Activated CD4-positive, alpha-beta T cell treated with anti-CD3 and anti-CD28 coated beads, Interleukin-2, amount 10 ng/mL, durations not matched to agents 7 days and 5 days (primary cell): ENCODE measurements around the gene ZSCAN9. TPM values are rescaled to one million over a fixed set of nuclear protein-coding genes. Genes with fewer than 3 reads are reported as not detected.

Source experiments
- CTCF ChIA-PET: fragments of 350-600 bp; sonication (Branson Sonifier 250); formaldehyde crosslinking; loops from one replicate; lab custom pipeline; 2021; ENCODE audit warnings: antibody characterized with exemption; lab: Charles Lee
- POLR2A ChIA-PET: fragments of 350-600 bp; sonication (Branson Sonifier 250); formaldehyde crosslinking; loops from one replicate; lab custom pipeline; 2021; ENCODE audit warnings: antibody characterized with exemption; lab: Charles Lee
- DNase-seq: peaks from one replicate; pipeline ENCODE4 v3.0.0-alpha.2; 2020
- H3K27ac Mint-ChIP-seq: one replicate; pipeline ENCODE4 v1.8.0; 2021; ENCODE audit warnings: mild to moderate bottlenecking, moderate library complexity, mixed read lengths
- H3K27me3 Mint-ChIP-seq: one replicate; pipeline ENCODE4 v1.8.0; 2021; ENCODE audit warnings: mixed read lengths
- H3K36me3 Mint-ChIP-seq: one replicate; pipeline ENCODE4 v1.8.0; 2021; ENCODE audit warnings: low read depth, mixed read lengths
- H3K4me1 Mint-ChIP-seq: one replicate; pipeline ENCODE4 v1.8.0; 2021; ENCODE audit warnings: mixed read lengths
- H3K4me3 Mint-ChIP-seq: one replicate; pipeline ENCODE4 v1.8.0; 2021; ENCODE audit warnings: mild to moderate bottlenecking, moderate library complexity, mixed read lengths
- H3K9me3 Mint-ChIP-seq: one replicate; pipeline ENCODE4 v1.8.0; 2021; ENCODE audit warnings: mixed read lengths
- total RNA-seq, 2 experiments: library from RNA; stranded (reverse); gene quantifications; one replicate each; pipeline ENCODE4 v1.2.3, GENCODE V29; 2021

Gene ZSCAN9
- total RNA-seq = 1 to 10 TPM; 1.5 to 1.6 TPM

DNA sequence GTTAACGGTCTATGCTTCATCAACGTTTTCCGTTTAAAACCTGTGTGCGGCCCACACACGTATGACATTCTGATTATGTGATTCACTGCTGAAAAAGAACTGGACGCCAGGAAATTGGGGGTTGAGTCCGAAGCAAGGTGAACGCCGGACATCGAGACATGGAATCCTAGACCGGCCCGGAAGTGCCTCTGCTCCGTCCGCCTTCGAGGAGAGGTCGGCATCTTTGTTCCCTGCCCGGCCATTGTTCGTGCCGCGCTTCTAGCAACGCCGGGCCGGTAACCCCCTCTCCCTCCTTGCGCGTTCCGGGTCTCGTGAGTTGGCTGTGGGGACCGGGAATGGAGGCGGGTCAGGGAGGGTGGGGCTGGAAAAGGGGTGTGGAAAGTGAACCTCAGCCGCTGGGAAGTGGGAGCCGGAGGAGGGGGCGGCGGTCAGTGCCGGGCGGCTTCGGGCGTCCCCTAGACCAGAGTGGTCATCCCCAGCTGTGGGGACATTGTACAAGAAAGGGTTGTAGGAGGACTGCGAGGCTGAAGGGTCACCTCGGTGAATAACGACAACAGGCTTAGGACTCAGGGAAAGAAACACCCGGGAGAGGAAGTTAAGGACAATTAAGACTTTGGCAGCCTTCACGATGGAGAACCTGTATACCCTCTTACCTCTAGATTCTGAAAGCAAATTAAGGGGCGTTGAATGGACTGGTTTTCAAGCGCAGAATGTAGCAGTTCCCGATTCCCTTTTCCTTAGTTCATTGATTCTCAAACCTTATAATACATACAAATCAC lies at the start of gene ZSCAN9:
ZSCAN9 (plus strand) TSS at position 220 of the 779 bp plus-strand sequence. CDS start 1,810 bp downstream, outside the sequence.
- peak; percentile 25 for DNase-seq
- H3K9me3 Mint-ChIP-seq = no peaks in the 10 kb centered on the region
- ChIA-PET CTCF (no interaction called here), POLR2A (no interaction called here)
- peaks cover 42% of the 10 kb centered on the region for H3K27me3 Mint-ChIP-seq
- peaks cover 5% of the 10 kb centered on the region for H3K36me3 Mint-ChIP-seq
- H3K27ac Mint-ChIP-seq = peak within 1 kb of the TSS; percentile 81
- peaks cover 36% of the 10 kb centered on the region for H3K4me1 Mint-ChIP-seq
- peak within 1 kb of the TSS; percentile 79 for H3K4me3 Mint-ChIP-seq

DNA sequence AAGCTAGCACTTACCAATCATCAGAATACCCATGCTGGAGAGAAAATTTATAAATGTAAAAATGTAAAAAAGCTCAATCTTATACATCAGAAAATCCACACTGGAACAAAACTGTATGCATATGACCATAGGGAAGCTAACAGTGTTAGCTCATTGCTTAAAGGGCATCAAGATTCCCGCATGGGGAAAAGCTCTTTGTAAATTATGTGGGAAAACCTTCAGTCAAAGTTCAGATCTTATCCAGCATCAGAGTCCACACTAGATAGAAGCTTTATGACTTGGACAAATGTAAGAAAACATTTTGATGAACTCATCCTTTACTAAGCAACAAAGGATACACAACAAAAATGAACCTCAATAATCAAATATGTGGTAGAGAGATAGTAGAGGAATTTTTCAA lies 48.7 kb upstream of the ZSCAN9 start:
- Mint-ChIP-seq H3K27me3 (peaks cover 10% of the 10 kb centered on the region), H3K9me3 (peaks cover 8% of the 10 kb centered on the region), H3K27ac (no peak overlapping the region), H3K4me3 (no peak overlapping the region), H3K36me3 (no peaks in the 10 kb centered on the region), H3K4me1 (no peaks in the 10 kb centered on the region)
- ChIA-PET CTCF (interaction anchor here (1.2 kb wide), 1 partner anchor 347 kb away, joined by 3 read pairs; no protein-coding TSS in a partner anchor), POLR2A (no interaction called here)
- no peak for DNase-seq

DNA sequence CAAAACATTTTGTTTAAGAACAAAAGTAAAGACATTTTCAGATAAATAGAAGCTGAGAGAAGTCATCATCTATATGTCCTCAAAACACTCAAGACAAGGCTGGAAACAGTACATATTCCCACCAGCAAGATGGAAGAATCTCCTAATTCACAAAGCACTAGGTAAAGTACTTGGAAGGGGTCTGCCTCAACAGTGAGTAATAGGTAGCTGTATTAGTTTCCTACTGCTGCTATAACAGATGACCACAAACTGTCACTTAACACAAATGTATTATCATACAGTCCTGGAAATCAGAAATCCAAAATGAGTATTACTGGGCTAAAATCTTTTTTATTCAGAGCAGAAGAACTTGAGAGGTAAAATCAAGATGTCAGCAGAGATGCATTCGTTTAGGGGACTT lies 42.8 kb upstream of the ZSCAN9 start:
- ChIA-PET CTCF (no interaction called here), POLR2A (no interaction called here)
- no peak for DNase-seq
- H3K36me3 Mint-ChIP-seq = no peaks in the 10 kb centered on the region
- no peak overlapping the region for H3K27ac Mint-ChIP-seq
- no peak overlapping the region for H3K4me3 Mint-ChIP-seq
- H3K27me3 Mint-ChIP-seq = peaks cover 2% of the 10 kb centered on the region
- no peaks in the 10 kb centered on the region for H3K4me1 Mint-ChIP-seq
- H3K9me3 Mint-ChIP-seq = peaks cover 25% of the 10 kb centered on the region

DNA sequence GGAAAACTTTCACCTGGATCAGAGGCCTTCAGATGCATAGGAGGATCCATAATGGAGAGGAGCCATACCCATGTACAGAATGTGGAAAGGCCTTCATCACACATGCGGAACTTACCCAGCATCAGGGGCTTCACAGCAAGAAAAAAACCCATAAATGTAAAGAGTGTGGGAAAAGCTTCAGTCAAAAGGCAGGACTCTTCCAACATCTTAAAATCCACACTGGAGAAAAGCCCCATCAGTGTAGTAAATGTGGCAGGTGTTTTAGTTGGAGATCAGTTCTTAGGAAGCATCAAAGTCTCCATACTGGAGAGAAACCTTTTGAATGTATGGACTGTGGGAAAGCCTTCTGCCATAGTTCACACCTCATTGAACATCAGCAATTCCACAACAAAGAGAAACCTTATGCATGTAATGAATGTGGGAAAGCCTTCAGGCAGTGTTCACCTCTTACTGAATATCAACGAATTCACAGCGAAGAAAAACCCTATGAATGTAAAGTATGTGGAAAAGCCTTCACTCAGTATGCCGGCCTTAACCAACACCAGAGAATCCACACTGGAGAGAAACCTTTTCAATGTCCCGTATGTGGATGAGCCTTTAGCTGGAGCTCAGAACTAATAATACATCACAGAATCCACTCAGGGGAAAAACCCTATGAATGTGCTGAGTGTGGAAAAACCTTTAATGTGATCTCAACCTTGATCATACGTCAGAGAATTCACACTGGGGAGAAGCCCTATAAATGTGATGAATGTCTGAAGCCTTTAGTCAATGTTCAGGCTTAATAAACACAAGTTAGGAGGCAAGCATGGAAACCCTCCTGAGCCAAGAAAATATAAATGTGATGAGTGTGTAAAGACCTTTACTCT lies 36.7 kb upstream of the ZSCAN9 start:
- POLR2A ChIA-PET = no interaction called here
- CTCF ChIA-PET = no interaction called here
- H3K27ac Mint-ChIP-seq = no peak overlapping the region
- peaks cover 6% of the 10 kb centered on the region for H3K36me3 Mint-ChIP-seq
- H3K4me3 Mint-ChIP-seq = no peak overlapping the region
- no peaks in the 10 kb centered on the region for H3K27me3 Mint-ChIP-seq
- H3K9me3 Mint-ChIP-seq = peaks cover 54% of the 10 kb centered on the region
- no peaks in the 10 kb centered on the region for H3K4me1 Mint-ChIP-seq
- DNase-seq = no peak

DNA sequence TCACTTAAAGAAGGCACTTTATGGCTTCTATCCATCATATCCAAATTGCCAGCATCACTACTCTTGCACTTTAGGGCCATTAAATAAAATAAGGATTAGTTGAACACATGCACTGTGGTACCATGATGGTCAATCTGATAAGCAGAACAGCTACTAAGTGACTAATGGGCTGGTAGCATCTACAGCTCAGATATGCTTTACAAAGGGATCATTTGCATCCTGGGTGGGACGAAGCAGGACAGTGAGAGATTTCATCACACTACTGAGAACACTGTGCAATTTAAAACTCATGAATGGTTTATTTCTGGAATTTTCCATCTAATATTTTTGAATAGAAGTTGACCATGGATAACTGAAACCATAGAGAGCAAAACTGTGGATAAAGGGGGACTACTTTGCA lies 25.1 kb upstream of the ZSCAN9 start:
- Mint-ChIP-seq H3K27me3 (peaks cover 31% of the 10 kb centered on the region), H3K27ac (no peak overlapping the region), H3K9me3 (peaks cover 39% of the 10 kb centered on the region), H3K4me1 (peaks cover 6% of the 10 kb centered on the region), H3K4me3 (no peak overlapping the region), H3K36me3 (peaks cover 3% of the 10 kb centered on the region)
- ChIA-PET CTCF (no interaction called here), POLR2A (no interaction called here)
- DNase-seq = no peak

DNA sequence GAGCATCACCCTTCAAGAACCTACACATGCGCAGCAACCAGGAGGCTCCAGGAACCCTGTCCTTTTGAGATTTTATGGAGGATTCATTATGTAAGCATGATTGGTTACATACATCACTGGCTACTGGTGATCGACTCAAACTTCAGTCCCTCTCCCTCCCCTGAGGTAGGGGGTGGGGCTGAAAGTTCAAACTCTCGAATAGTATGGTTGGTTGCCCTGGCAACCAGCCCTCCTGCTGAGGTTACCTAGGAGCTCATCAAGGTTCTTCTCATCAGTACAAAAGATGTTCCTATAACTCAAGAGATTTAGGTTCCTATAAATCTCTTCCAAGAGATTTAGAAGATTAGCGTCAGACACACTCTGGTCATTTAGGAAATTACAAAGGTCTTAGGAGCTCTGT lies 21.9 kb upstream of the ZSCAN9 start:
- Mint-ChIP-seq H3K36me3 (peaks cover 8% of the 10 kb centered on the region), H3K27ac (no peak overlapping the region), H3K4me3 (no peak overlapping the region), H3K27me3 (peaks cover 61% of the 10 kb centered on the region), H3K4me1 (peaks cover 18% of the 10 kb centered on the region), H3K9me3 (peaks cover 30% of the 10 kb centered on the region)
- DNase-seq = no peak
- CTCF ChIA-PET = no interaction called here
- POLR2A ChIA-PET = no interaction called here

DNA sequence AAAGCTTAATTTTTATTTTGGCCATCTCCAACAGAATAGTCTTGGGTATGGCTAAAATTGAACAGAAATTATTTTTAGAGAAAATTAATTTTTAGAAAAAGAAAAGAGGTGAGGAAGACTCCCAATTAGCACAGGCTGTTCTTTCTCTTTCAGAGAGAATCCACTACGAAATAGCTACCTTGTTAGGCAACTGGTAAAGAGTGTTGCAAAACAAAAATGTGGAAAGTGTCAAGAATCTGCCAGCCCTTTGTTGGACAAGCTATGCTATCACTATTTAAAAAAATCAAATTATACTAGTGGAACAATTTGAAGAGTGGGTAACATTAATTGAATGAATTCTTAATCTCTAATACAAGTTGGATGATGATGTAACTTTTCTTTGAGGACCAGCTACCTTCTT lies 19.2 kb upstream of the ZSCAN9 start:
- peaks cover 10% of the 10 kb centered on the region for H3K36me3 Mint-ChIP-seq
- POLR2A ChIA-PET = no interaction called here
- DNase-seq = no peak
- H3K9me3 Mint-ChIP-seq = peaks cover 21% of the 10 kb centered on the region
- peaks cover 70% of the 10 kb centered on the region for H3K27me3 Mint-ChIP-seq
- H3K27ac Mint-ChIP-seq = no peak overlapping the region
- H3K4me3 Mint-ChIP-seq = no peak overlapping the region
- CTCF ChIA-PET = interaction anchor here (0.5 to 0.7 kb wide), 2 partner anchors 26 to 289 kb away, joined by 3 to 5 read pairs; no protein-coding TSS in a partner anchor
- H3K4me1 Mint-ChIP-seq = peaks cover 20% of the 10 kb centered on the region

DNA sequence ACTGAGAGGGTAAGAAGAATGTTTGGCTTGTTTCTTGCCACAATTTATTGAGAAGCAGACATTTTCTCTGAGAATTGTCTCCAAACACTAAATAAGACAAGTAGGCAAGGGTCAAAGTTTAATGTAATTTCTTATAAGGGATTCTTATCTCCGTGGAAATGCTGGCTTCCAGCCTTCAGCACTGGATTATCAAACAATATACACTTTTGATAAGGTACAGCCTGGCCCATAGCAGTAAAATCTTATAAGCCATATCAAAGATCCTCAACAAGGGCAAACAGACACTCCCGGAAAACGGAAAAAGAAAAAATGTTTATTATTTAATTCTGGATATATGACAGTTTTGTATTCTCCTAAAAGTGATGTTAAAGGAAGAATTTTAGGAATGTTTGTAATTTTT lies 18.5 kb upstream of the ZSCAN9 start:
- peaks cover 21% of the 10 kb centered on the region for H3K4me1 Mint-ChIP-seq
- no peak for DNase-seq
- peaks cover 10% of the 10 kb centered on the region for H3K36me3 Mint-ChIP-seq
- ChIA-PET POLR2A (no interaction called here), CTCF (no interaction called here)
- H3K4me3 Mint-ChIP-seq = no peak overlapping the region
- H3K27me3 Mint-ChIP-seq = peaks cover 71% of the 10 kb centered on the region
- H3K27ac Mint-ChIP-seq = no peak overlapping the region
- peaks cover 21% of the 10 kb centered on the region for H3K9me3 Mint-ChIP-seq

DNA sequence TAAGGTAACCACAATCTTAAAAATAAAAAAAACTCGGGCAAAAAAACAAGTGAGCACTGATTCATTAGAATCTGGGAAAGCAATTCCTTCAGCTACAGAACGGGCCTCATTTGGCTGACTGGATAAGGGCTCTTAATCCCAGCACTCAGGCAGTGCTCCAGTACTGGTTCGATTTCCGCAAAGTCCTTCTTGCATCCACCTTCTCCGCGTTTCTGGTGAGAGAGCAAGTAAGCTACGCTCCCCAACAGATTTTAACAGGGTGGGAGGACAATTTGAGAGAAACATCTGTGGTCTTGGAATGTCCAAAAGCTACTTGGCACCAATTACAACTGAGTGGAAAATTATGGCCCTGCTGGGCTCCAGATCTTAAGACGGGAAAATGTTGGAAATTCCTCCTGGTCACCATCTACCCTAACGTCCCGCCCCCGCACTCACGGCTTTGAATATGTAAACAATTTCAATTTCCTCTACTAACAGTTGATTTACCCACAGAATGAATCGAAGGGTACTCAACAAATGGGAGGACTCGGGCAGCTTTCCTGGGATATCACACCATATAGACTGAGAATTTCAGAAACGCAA lies 18.1 kb upstream of the ZSCAN9 start:
- H3K9me3 Mint-ChIP-seq = peaks cover 19% of the 10 kb centered on the region
- ChIA-PET CTCF (interaction anchor here (1.0 kb wide), 1 partner anchor 15 kb away, joined by 5 read pairs; no protein-coding TSS in a partner anchor), POLR2A (no interaction called here)
- DNase-seq = no peak
- H3K4me3 Mint-ChIP-seq = peak overlapping the region; percentile 70
- peaks cover 10% of the 10 kb centered on the region for H3K36me3 Mint-ChIP-seq
- no peak overlapping the region for H3K27ac Mint-ChIP-seq
- peaks cover 25% of the 10 kb centered on the region for H3K4me1 Mint-ChIP-seq
- peaks cover 74% of the 10 kb centered on the region for H3K27me3 Mint-ChIP-seq

DNA sequence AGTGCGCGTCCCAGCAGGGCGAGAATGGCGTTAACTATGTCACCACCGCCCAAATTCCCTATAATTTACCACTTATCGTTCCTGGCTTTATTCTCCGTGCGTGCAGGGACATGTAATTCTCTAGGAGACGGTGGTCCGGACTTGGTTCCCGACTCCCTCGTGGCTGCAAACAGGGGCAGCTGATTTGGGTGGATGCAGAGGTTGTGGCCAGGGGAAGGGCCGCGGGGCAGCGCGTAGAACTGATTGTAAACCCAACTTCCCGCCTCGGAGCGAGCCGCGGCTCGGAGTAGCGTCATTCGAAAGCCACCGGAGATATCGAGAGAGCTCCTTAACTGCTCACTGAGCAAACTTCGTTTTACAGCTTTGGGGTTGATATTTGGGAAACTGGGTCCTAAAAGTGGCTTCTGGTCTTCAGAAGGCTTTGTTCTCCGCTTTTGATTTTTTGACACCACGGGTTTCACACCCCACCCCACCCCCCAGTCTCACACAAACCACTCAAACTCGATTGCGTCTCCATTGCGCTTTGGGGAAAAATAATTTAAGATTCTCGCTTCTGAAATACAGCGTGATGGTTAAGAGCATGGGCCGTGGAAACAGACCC lies 17.5 kb upstream of the ZSCAN9 start:
- DNase-seq = peak; percentile 31
- CTCF ChIA-PET = interaction anchor here (1.0 kb wide), 1 partner anchor 16 kb away, joined by 5 read pairs; no protein-coding TSS in a partner anchor
- POLR2A ChIA-PET = no interaction called here

DNA sequence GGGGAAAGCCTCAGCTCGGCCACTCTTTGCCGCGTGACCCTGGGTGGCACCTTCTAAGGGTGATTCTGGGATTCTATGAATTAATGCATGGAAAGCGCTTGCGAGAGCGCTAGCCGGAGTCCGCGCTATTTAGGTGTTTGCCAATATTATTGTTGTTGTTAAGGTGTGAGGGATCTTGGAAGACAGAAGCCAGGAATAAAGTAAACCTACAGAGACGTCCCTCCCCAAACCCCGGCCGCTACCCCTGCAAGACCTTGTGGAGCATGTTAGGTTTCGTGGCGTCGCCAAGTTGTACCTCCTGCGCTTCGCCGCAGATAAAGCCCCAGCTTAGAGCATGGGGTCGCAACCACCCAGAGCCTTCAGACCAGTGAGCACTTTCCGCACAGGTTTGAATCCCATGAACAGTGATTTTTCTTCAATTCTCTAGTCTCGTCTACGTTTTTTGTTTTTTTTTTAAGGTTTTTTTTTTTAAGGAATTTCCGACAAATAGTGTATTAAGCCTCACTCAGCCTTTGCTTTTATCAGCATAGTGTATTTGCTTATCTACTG lies 16.9 kb upstream of the ZSCAN9 start:
- H3K27ac Mint-ChIP-seq = peak overlapping the region; percentile 41
- H3K36me3 Mint-ChIP-seq = peaks cover 10% of the 10 kb centered on the region
- no peak for DNase-seq
- POLR2A ChIA-PET = no interaction called here
- H3K4me3 Mint-ChIP-seq = peak overlapping the region; percentile 70
- peaks cover 17% of the 10 kb centered on the region for H3K9me3 Mint-ChIP-seq
- CTCF ChIA-PET = interaction anchor here (1.0 kb wide), 1 partner anchor 17 kb away, joined by 5 read pairs; no protein-coding TSS in a partner anchor
- peaks cover 84% of the 10 kb centered on the region for H3K27me3 Mint-ChIP-seq
- H3K4me1 Mint-ChIP-seq = peaks cover 31% of the 10 kb centered on the region

More for the DNA sequence above, 17.5 kb upstream of the ZSCAN9 start:
- Mint-ChIP-seq H3K27ac (peak overlapping the region; percentile 47), H3K4me3 (peak overlapping the region; percentile 70), H3K27me3 (peaks cover 78% of the 10 kb centered on the region), H3K4me1 (peaks cover 26% of the 10 kb centered on the region), H3K9me3 (peaks cover 18% of the 10 kb centered on the region), H3K36me3 (peaks cover 10% of the 10 kb centered on the region)
